GM19239 (cell line): Measurements from ENCODE around the gene KRT79.

ENCODE experiments used
- DNase-seq: peaks from one replicate; pipeline ENCODE4 v3.0.0; 2011; ENCODE audit warnings: low spot score; ENCODE audit not compliant: insufficient read length
- FAIRE-seq: peaks from 2 replicates; lab custom pipeline; 2011; peaks lifted over from hg19 to GRCh38; lab: Jason Lieb, UNC

The KRT79 gene

DNA sequence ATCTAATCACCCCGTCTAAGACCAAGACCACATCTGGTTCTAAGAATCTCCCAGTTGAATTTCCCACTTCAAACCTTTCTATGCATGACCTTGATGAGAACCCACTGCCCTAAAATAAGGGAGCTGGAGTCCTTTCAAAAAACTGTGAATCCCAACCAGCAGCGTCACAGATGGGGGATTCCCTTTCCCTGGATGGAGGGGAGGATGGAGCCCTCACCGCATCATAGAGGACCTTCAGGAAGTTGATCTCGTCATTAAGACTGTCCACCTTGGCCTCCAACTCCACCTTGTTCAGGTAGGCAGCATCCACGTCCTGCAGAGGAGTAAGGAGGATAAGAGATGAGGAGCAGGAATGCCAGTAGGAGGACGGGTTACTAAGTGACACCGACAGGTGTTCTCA, 24.9 kb downstream of the KRT79 start:
- FAIRE-seq (no peak), DNase-seq (no peak)

DNA sequence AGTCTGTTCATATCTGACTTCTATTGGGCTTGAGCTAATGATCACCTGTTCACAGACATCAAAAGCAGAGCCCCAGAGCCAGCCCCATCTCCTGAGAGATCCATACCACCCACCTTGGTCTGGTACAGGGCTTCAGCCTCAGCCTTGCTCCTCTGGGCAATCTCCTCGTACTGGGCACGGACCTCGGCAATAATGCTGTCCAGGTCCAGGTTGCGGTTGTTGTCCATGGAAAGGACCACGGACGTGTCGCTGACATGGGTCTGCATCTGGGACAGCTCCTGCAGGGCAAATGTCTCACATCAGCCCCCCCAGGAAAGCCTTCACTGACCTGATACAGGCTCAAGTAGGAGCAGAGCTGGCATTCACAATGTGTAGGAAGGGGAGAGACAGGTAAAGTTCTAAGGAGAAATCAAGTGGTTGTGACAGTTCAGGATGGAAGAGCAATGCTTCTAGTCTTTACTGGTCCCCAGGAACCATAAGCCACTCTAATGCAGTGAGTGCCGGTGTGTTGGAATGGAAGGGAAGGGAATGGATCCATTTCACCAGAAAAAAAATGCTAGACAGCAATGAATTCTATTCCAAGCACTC, 25.4 kb downstream of the KRT79 start:
- DNase-seq (no peak), FAIRE-seq (no peak)

DNA sequence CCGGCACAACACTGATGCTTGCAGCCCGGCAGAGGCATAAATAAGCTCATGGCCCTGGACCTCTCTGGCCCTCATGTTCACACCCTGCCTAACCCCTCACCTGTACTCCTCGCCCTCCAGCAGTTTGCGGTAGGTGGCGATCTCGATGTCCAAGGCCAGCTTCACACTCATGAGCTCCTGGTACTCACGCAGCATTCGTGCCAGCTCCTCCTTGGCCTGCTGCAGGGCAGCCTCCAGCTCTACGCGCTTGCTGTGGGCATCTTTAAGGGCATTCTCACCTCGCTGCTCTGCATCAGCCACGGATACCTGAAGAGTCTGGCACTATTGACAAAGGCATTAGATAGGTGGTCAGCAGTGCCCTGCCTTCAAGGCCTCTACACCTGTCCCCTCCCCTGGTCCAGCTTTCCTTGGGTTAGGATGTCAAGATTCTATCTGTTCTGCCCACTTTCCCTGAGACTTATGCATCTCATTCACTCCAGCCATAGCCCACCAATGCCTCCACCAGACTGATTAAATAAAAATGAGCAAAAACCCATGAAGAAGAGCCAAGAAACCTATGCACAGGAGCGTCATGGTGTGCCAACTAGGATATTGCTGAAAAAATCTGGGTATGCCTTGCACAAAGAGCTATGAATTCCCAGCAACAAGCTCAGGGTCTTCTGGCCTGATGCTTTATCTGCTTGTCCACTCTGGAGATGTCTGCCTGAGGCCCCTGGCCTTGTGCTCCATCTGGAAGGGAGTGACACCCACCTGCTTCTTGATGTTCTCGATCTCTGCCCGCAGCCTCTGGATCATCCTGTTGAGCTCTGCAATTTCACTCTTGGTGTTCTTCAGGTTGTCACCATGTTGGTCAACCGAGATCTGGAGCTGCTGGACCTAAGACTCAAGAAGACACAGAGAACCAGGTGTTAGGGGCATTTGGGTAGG, 26.3 kb downstream of the KRT79 start:
- FAIRE-seq, result no peak

DNA sequence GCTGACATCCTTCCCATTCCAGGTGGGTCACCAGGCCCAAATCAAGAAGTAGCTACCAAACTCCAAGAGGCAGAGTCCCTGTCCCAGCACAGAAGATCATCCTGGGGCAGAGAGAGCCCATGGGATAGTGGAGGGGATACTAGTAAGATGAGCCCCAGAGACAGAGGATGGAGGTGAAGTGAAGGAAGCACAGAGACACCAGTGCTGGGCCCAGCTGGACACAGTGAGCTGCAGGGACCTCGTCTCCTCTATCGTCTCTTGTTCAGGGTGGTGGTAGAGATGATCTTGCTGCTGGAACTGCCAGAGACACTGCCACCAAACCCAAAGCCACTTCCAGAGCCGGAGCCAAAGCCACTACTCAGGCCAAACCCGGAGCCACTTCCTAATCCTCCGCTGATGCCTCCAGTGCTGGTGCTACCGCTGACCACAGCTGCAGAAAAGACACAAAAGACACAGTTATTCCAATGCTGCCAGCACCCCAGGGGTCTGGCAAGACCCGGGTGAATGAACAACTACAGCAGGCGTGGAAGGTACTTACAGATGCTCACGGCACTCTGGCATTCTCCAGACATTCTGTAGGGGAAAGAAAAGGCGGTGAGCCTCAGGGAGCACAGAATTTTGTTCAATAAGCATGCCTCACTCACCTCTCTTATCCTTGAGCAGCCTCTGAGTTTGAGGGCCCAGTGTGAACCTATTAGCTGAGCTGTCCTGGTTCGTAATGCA, 27.1 kb downstream of the KRT79 start:
- FAIRE-seq (no peak), DNase-seq (no peak)

More for the DNA sequence above, 26.3 kb downstream of the KRT79 start:
- no peak for DNase-seq

GRCh38 chr12:52806169-52806811, 27.8 kb downstream of the KRT79 start:
- DNase-seq, result no peak
- FAIRE-seq, result no peak

- FAIRE-seq, result no peak
- DNase-seq, result no peak
Observed at GRCh38 chr12:52805739-52806138, 28.4 kb downstream of the KRT79 start.

- no peak for DNase-seq
- FAIRE-seq, result no peak
Observed at GRCh38 chr12:52805000-52805399, 29.1 kb downstream of the KRT79 start.

GRCh38 chr12:52802442-52802841, 31.7 kb downstream of the KRT79 start:
- FAIRE-seq (no peak), DNase-seq (no peak)

DNA sequence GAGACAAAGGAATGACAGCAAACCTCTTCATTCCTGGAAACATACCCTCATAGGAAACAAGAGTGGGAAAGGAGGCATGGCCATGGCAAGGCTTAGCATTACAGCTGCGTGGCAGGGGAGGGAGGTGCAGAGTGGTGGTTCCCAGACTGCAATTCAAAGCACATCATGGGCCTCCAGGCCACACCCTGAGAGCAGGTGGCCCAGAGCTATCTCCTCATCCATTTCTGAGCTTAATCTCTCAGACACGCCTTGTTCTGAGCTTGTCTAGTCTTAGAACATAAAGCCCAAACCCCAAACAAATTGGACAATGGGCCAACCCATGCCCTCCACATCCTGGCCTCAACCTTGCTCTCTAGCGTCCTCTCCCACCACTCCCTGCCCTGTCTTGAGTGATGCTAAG, 32.3 kb downstream of the KRT79 start:
- FAIRE-seq (no peak), DNase-seq (no peak)

- DNase-seq, result no peak
- no peak for FAIRE-seq
Observed at GRCh38 chr12:52800259-52800917, 33.7 kb downstream of the KRT79 start.

DNA sequence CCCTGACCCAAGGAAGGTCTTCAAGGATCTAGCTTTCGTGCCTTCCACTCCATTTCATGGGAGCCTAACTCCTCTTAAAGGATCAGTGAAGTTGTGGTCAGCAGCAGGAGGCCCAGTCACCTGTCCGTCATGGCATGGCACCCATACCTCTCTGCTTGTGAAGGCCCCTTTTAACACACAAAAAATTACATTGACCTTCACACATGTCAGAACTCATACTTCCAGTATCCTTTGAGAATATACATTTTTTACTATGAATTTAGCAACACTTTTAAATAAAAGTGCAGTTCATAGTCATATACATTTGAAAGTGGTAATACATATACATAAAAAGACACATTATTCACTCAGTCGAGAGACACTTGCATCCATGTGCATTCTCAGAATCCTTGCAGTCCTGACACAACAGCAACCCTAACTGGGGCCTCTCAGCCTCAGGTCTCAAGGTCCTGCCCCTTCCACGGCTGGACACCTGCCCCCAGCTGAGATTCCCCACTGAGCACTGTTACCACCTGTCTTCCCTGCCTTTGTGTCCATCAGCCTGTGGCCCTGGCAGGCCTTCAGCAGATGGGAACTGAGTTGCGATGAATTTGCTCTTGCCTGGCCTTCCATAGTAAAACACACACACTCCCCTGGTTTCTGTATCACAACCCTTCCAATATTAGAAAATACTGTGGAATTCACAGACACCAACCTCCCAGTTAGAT, 34.5 kb downstream of the KRT79 start:
- FAIRE-seq, result no peak
- DNase-seq, result no peak

- FAIRE-seq (no peak), DNase-seq (no peak)
Observed at GRCh38 chr12:52798671-52799504, 35.2 kb downstream of the KRT79 start.

GRCh38 chr12:52798003-52798670, 36.0 kb downstream of the KRT79 start:
- FAIRE-seq (no peak), DNase-seq (no peak)

GRCh38 chr12:52797529-52797894, 36.6 kb downstream of the KRT79 start:
- DNase-seq (no peak), FAIRE-seq (no peak)

- FAIRE-seq, result no peak
- no peak for DNase-seq
Observed at GRCh38 chr12:52796839-52797528, 37.1 kb downstream of the KRT79 start.

DNA sequence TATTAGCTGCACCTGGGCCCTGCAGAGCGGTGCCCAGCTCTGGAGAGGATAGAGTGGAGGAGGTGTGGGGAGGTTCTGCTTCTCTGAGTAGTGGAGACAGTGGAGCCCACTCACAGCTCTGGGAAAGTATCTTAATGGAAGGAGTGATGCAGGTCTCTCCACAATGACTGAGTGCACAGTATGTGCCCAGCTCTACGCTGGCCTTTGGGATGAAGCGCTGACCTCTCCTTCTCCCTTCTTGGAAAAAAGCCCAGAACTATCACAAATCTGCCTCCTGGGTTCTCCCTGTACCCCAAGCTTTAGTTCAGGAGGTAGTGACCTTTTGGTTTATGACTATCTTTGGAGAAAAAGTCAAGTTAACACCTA, 37.7 kb downstream of the KRT79 start:
- no peak for FAIRE-seq
- DNase-seq, result no peak

DNA sequence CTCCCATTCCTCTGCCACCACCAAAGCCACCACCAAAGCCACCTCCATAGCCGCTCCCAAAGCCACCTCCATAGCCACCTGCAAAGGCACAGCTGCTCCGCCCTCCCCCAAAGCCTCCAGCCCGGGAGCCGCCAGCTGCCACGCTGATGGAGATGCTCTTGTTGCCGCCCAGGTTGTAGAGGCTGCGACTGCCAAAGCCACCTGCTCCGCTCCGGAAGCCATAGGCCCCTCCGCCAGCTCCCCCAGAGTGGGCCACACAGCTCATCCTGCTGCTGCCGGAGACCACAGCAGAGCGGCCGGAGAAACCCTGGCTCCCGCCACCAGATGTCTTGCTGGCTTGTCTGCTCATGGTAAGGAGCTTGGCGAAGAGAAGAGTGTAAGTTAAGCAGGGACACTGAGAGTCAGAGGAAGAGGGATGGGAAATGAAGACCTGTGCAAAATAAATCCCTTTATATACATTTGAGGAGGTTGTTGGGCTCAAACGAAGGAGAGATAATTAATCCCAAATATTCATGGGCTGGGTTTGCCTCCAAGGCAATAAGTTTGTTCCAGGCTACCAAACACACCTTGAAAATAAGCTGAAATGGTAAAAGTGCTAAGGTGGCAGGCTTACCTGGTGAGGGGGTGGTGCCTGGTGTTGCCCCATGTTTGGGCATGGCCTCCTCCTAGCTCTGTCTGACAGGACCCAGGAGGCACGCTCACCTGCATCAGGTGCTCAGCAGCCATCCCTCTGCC, 38.2 kb downstream of the KRT79 start, which contains the start of gene KRT3:
Gene KRT3 (minus strand): TSS at position 424 of the 735 bp plus-strand sequence. CDS start 75 bp downstream, at position 349.
- no peak for FAIRE-seq

More for the DNA sequence above, 38.2 kb downstream of the KRT79 start, which contains the start of gene KRT3:
- no peak for DNase-seq
